Heart right ventricle (tissue), 16 donors: Measurements from ENCODE around the gene MGLL. TPM values are rescaled to one million over a fixed set of nuclear protein-coding genes. Genes with fewer than 3 reads are reported as not detected.

Experiments
- ATAC-seq, 8 donors: fragments of 200-7000 bp; cut with Tn5 transposase; one replicate each; pipeline ENCODE4 v1.9.1; 2020; ENCODE audit warnings: mild to moderate bottlenecking in 8 of 8, moderate library complexity in 8 of 8, moderate number of reproducible peaks in 1 of 8
- DNase-seq, 2 donors: peaks; one replicate each; pipeline ENCODE4 v3.0.0-alpha.2; 2020
- H3K27ac ChIP-seq, 10 donors: fragments of 200-600 bp; sonication (generic) in 2 of 10; one replicate each; pipeline versions ENCODE4 v1.5.0 to v1.8.0; 2020 to 2022; ENCODE audit warnings: mild to moderate bottlenecking in 3 of 10
- H3K27me3 ChIP-seq, 7 donors: fragments of 200-600 bp; one replicate each; pipeline ENCODE4 v1.8.0; 2021 to 2022; ENCODE audit warnings: mild to moderate bottlenecking in 2 of 7
- H3K36me3 ChIP-seq, 9 donors: fragments of 200-600 bp; sonication (generic) in 1 of 9; one replicate each; pipeline versions ENCODE4 v1.5.0 to v1.8.0; 2020 to 2022; ENCODE audit warnings: mild to moderate bottlenecking in 2 of 9
- H3K4me1 ChIP-seq, 9 donors: fragments of 200-600 bp; sonication (generic) in 1 of 9; one replicate each; pipeline versions ENCODE4 v1.5.0 to v1.8.0; 2020 to 2022; ENCODE audit warnings: mild to moderate bottlenecking in 4 of 9
- H3K4me3 ChIP-seq, 10 donors: fragments of 200-600 bp; sonication (generic) in 2 of 10; one replicate each; pipeline versions ENCODE4 v1.5.0 to v1.8.0; 2020 to 2022; ENCODE audit warnings: mild to moderate bottlenecking in 7 of 10, moderate library complexity in 2 of 10
- H3K9me3 ChIP-seq, 11 donors: fragments of 200-600 bp in 10 of 11; sonication (generic) in 2 of 11; one replicate each; pipeline versions ENCODE4 v1.5.0 to v1.8.0; 2013 to 2022; ENCODE audit warnings: mild to moderate bottlenecking in 2 of 11, control low read depth in 1 of 11, moderate library complexity in 1 of 11
- CTCF ChIP-seq, 9 donors: fragments of 200-600 bp; sonication (generic) in 2 of 9; IDR thresholded peaks; one replicate each; pipeline versions ENCODE4 v1.5.0 to v1.8.0; 2021 to 2022; ENCODE audit warnings: antibody characterized with exemption in 9 of 9, mild to moderate bottlenecking in 5 of 9, moderate library complexity in 1 of 9
- WGBS, 2 donors: extraction: QIAGEN DNeasy Blood & Tissue Kit; methylation state at CpG; one replicate each; pipeline ENCODE4 v1.1.7; 2013; ENCODE audit warnings: inconsistent platforms in 1 of 2; 5-methylcytosine and 5-hydroxymethylcytosine counted together
- intact Hi-C, 10 donors: fragments of 100-400 bp; cut with DNase I; formaldehyde crosslinking; loops; one replicate each; pipeline versions ENCODE4 v1.11.1 to v1.14.2; 2022
- polyA plus RNA-seq, 2 donors: library from polyadenylated mRNA; stranded (reverse); fragments of 200-250 nt; gene quantifications; one replicate each; pipeline ENCODE4 v1.2.3, GENCODE V29; 2013
- total RNA-seq, 10 donors: library from RNA; stranded (reverse); fragmentation: NEBNext Ultra II Directional in 3 of 10; extraction: Animal tissue kit (Norgen Biotek cat#: 25700) in 3 of 10; gene quantifications; one replicate each; pipeline versions ENCODE4 v1.2.1 to v1.2.4, GENCODE V29; 2021 to 2023
- donor health status: Arrhythmogenic right ventricular cardiomyopathy.
- donor health status: ischemic (EF 13 %, LVEDD 7.1; RV severe dilation, severe dysfunction).
- donor health status: healthy with polysubstance abuse.
- donor health status: DM: no; HTN: yes; CAD: no.
- donor health status: DM: no; HTN: no; CAD: no.
- donor health status: ischemic (EF 25% LVEDD 6.9; RV normal size, moderate dysfunction).
- donor health status: ischemic (EF 25% LVEDD 5.7; RV mildly dilated, moderate dysfunction).
- donor health status: healthy.
- donor health status: DM: yes; HTN: yes; CAD: no.
- donor health status: Ischemic cardiomyopathy.
- donor health status: ischemic (EF 35%, LVEDD 5.7; RV mildly dilated, moderate dysfunction).
- donor health status: nonischemic (EF 11% LVEDD 7.7; RV severe dilation, severe dysfunction).
- donor health status: DM: yes; HTN: yes; CAD: no.
- donor health status: PGD.
- donor health status: ischemic (EF 29% LVEDD 5.4; RV normal size, mild dysfunction).
- donor health status: nonischemic (EF 23%, LVEDD 6.1; RV moderate dilation, normal function).

The MGLL gene
- total and polyA plus RNA-seq, 12 donors, result 35.7 to 103 (median 65.2) TPM

- no peak for TF ChIP-seq CTCF (IDR thresholded peaks at IDR 0.05)
- Histone ChIP-seq H3K4me3 (no peak overlapping the region), H3K4me1 (peaks cover 25 to 100% (median 87%) of the 10 kb centered on the region in 9 donors), H3K27me3 (no peaks in the 10 kb centered on the region), H3K36me3 (peaks cover 0 to 4% (median 0%) of the 10 kb centered on the region in 9 donors), H3K27ac (peak overlapping the region; percentile 62 to 94 (median 84)), H3K9me3 (no peaks in the 10 kb centered on the region)
- intact Hi-C loops, result no loop called here
- WGBS, 2 donors, result 46 to 61% methylated on average over 11 of the region's 11 CpGs
- peak in 1 of 8 donors; percentile 5 for ATAC-seq
- DNase-seq, result no peak
Observed at GRCh38 chr3:127744253-127744815, 78.0 kb downstream of the MGLL start.

- no peaks in the 10 kb centered on the region for H3K27me3 ChIP-seq
- H3K27ac ChIP-seq, result peak overlapping the region; percentile 56 to 94 (median 84)
- intact Hi-C loops, result no loop called here
- peaks cover 0 to 4% (median 0%) of the 10 kb centered on the region in 9 donors for H3K36me3 ChIP-seq
- no peaks in the 10 kb centered on the region for H3K9me3 ChIP-seq
- ATAC-seq, result no peak
- DNase-seq, result no peak
- 52 to 62% methylated on average over 15 of the region's 15 CpGs for WGBS, 2 donors
- no peak for TF ChIP-seq CTCF (IDR thresholded peaks at IDR 0.05)
- no peak overlapping the region for H3K4me3 ChIP-seq
- peaks cover 22 to 100% (median 87%) of the 10 kb centered on the region in 9 donors for H3K4me1 ChIP-seq
Observed at GRCh38 chr3:127743351-127744252, 78.7 kb downstream of the MGLL start.

GRCh38 chr3:127742580-127742979 is 79.7 kb downstream of the MGLL start:
- 77 to 85% methylated on average over 9 of the region's 9 CpGs for WGBS, 2 donors
- Histone ChIP-seq H3K27me3 (no peaks in the 10 kb centered on the region), H3K4me1 (peaks cover 24 to 100% (median 92%) of the 10 kb centered on the region in 9 donors), H3K27ac (peak overlapping the region; percentile 56 to 94 (median 84)), H3K36me3 (peaks cover 0 to 4% (median 0%) of the 10 kb centered on the region in 9 donors), H3K4me3 (no peak overlapping the region), H3K9me3 (no peaks in the 10 kb centered on the region)
- no peak for TF ChIP-seq CTCF (IDR thresholded peaks at IDR 0.05)
- intact Hi-C loops, result no loop called here
- DNase-seq, result no peak
- no peak for ATAC-seq

GRCh38 chr3:127741690-127742089 is 80.6 kb downstream of the MGLL start:
- H3K4me3 ChIP-seq, result no peak overlapping the region
- H3K27me3 ChIP-seq, result no peaks in the 10 kb centered on the region
- DNase-seq (no peak), ATAC-seq (no peak)
- TF ChIP-seq CTCF (IDR thresholded peaks at IDR 0.05), result no peak
- peak overlapping the region; percentile 64 to 94 (median 84) for H3K27ac ChIP-seq
- 87 to 88% methylated on average over 1 of the region's 1 CpG for WGBS, 2 donors
- intact Hi-C loops, result no loop called here
- no peaks in the 10 kb centered on the region for H3K9me3 ChIP-seq
- peaks cover 0 to 4% (median 0%) of the 10 kb centered on the region in 9 donors for H3K36me3 ChIP-seq
- peaks cover 19 to 100% (median 92%) of the 10 kb centered on the region in 9 donors for H3K4me1 ChIP-seq
